Measurements from ENCODE around the gene COG4. TPM values are rescaled to one million over a fixed set of nuclear protein-coding genes. Genes with fewer than 3 reads are reported as not detected.

Gene COG4
- total RNA-seq, result 105 and 142 TPM in 2 replicates

DNA sequence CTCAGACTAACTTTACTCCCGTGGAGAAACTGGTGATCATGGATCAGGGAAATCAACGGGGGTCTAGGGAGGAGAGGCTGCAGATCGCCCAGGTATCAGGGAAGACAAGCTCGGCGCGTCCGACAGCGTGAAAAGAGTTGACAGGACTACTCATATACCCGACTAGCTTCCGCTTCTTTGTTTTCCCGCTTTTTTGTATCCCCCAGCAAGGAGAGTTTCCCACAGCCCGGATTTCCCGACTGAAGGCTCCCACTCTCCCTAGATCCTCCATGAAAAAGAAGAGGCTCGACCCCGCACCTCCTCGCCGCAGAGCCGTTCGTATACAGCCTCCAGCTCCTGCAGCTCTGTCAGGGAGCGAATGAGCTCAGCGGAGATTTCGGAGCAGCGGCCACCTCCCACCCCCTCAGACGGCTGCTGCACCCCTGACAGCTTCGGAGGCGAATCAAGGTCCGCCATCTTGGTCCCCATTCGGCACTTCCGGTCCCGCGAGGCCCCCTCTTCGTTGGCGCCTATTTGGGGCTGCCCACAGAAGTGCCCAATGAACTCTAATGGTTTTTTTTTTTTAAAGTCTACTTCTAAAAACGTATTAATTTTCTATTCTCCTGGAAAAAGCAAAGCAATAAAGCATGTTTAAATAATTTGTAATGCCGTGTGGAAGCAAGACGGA lies at the start of gene COG4:
COG4 (minus strand) TSS at position 479 of the 667 bp plus-strand sequence; CDS start at position 468, 11 bp downstream.

DNA sequence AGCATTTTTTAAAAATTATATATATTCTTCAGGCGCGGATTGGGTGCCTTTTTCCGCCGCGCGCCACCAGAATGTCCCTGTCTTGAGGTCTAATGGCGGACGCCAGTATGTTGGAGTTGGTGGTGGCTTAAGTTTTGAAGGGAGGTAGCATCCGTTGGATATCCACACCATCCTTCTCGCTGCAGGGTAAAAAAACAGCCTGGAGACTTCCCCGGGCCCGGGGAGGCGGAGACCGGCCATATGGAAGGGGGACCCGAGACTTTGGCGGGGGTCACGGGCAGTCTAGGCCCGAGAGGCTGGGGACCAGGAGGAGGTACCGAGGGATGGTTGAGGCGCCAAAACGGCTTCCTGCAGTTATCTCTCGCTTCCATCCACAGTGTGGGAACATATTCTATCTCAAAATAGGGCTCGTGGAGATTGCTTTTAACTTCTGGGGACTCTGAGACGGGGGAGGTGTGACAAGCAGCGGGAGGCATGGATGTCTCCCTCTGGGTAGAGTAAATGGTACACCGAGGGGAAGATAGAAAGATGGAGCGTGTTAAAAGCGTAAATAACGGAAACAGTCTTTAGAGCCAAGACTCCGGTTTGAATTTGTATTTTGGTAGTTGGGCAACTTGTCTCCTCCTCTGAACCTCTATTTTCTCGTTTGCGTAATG lies 517 bp upstream of the COG4 start, which contains the start of gene SF3B3:
SF3B3 (plus strand) TSS at position 74 of the 656 bp plus-strand sequence. CDS start 2,841 bp downstream, outside the sequence.

GRCh38 chr16:70454222-70455034 lies 68.9 kb downstream of the COG4 start, which contains the start of gene FCSK:
FCSK (plus strand) TSS chr16:70454595; CDS start chr16:70463191, 8,596 bp downstream.

DNA sequence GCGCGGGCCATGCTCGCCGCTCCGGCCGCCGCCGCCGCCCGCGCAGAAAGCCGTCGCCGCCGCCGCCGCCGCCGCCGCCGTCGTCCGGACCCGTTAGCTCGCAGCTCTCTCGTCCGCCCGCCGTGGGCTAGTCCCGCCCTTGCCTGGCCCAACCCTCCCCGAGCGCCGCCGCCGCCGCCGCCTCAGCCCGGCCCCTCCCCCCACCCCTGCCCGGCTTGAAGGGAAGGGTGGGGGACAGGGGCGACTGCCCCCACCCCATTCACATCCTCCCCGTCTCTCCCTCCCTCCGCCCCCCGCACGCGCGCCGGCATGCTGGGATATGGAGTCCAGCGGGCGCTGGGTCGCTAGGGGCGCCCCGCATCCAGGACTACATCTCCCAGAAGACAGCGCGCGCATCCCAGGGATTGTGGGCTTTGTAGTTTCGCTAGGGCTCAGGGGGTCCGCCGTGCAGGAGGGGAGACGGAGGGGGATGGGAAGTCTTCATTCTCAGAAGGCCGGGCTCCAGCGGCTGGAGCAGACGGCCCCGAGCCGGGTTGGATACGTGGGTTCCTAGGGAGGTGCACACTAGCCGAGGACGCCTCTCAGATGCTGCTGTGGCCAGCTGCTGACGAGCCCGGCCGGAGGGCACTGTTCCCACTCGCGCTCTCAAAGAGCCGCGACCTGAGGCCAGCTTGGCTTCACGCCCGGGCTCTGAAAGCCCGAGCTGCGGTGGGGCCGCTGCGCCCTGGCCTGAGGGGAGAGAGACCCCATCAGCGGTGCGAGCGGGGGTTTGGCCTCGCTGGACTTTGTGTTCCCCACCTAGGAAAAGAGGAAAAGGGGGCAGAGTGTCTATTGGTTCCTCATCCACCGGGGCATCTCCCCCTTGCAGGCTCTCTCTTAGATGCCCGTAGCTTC lies 84.1 kb downstream of the COG4 start, which contains the start of gene ST3GAL2:
ST3GAL2 (minus strand) TSS at position 132 of the 894 bp plus-strand sequence. CDS start 40,570 bp downstream, outside the sequence.

Other genes with a start within 250 kb of the COG4 start
- 188 and 258 TPM in 2 replicates for gene AARS1, start 234.0 kb downstream of the COG4 start, total RNA-seq
- gene DDX19B, start 224.4 kb downstream of the COG4 start, total RNA-seq, result 29.8 and 36.8 TPM in 2 replicates
- 36.7 and 46.0 TPM in 2 replicates for gene DDX19A, start 176.7 kb downstream of the COG4 start, total RNA-seq
- gene ST3GAL2, start 84.5 kb downstream of the COG4 start, total RNA-seq, result 17.7 and 25.5 TPM in 2 replicates
- 13.1 and 15.4 TPM in 2 replicates for gene FCSK, start 69.0 kb downstream of the COG4 start, total RNA-seq
- gene SF3B3, start 262 bp upstream of the COG4 start, total RNA-seq, result 121 and 128 TPM in 2 replicates
- 4.5 and 12.4 TPM in 2 replicates for gene IL34, start 123.0 kb upstream of the COG4 start, total RNA-seq
- 37.8 and 55.6 TPM in 2 replicates for gene MTSS2, start 162.5 kb upstream of the COG4 start, total RNA-seq